GM12875 (cell line): ENCODE results near the gene ZNF326.

Experiments
- H3K4me3 ChIP-seq: one replicate; pipeline ENCODE4 v1.5.1; 2011; ENCODE audit warnings: low read depth, low read length, control low read depth
- TF ChIP-seq, protein P1 (sequence below): IDR thresholded peaks from 2 replicates; pipeline ENCODE4 v1.5.1; 2011; ENCODE audit warnings: low read depth, mild to moderate bottlenecking, control low read depth, inconsistent platforms, low read length, moderate library complexity, borderline replicate concordance; ENCODE audit not compliant: insufficient read depth

ZNF326 gene

DNA sequence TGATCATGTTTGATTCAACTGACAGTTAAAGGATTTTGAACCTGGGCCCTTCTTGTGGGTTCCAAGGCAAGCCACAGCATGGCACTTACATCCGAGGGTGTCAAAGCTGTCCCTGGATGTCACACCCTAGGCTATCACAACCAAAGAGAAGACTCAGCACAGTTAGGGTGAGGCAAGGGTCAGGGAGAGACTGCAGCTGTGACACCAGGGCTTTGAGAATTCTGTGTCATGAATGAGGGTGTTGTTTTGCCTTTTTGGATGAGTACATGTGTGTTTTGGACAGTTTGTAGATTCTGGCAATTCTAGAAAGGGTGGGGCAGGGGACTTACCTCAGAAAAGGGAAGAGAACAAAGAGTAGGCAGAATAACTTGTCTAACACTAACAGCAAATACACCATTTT is 37.8 kb upstream of the ZNF326 start:
- TF ChIP-seq, protein P1, sequence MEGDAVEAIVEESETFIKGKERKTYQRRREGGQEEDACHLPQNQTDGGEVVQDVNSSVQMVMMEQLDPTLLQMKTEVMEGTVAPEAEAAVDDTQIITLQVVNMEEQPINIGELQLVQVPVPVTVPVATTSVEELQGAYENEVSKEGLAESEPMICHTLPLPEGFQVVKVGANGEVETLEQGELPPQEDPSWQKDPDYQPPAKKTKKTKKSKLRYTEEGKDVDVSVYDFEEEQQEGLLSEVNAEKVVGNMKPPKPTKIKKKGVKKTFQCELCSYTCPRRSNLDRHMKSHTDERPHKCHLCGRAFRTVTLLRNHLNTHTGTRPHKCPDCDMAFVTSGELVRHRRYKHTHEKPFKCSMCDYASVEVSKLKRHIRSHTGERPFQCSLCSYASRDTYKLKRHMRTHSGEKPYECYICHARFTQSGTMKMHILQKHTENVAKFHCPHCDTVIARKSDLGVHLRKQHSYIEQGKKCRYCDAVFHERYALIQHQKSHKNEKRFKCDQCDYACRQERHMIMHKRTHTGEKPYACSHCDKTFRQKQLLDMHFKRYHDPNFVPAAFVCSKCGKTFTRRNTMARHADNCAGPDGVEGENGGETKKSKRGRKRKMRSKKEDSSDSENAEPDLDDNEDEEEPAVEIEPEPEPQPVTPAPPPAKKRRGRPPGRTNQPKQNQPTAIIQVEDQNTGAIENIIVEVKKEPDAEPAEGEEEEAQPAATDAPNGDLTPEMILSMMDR = no peak
- no peak overlapping the region for H3K4me3 ChIP-seq

DNA sequence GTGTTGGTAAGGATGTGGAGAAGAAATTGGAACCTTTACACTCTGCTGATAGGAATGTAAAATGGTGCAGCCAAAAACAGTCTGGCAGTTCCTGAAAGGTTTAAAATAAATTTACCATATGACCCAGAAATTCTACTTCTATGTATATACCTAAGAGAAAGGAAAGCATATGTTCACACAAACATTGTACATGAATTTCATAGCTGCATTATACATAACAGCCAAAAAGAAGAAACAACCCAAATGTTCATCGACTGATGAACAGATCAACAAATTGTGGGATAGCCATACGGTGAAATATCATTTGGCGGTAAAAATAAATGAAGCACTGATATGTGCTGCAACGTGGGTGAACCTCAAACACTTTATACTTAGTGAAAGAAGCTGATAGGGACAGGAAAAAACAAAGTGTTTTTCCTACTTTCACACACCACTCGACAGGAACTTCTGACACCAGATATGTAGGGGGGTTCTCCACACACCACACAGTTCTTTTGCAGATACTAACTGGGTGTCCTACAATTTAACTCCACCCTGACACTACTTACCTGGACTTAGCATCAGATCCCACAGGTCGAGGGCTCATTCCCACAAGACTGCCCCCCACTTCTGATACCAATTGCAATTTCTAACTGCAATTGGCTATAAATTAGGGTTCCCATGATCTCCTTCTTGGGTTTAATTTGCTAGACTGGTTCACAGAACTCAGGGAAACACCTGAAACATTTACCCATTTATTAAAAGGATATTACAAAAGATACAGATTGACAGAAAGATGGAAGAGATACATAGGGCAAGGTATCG is 35.9 kb upstream of the ZNF326 start:
- no peak overlapping the region for H3K4me3 ChIP-seq
- TF ChIP-seq, protein P1 = no peak

DNA sequence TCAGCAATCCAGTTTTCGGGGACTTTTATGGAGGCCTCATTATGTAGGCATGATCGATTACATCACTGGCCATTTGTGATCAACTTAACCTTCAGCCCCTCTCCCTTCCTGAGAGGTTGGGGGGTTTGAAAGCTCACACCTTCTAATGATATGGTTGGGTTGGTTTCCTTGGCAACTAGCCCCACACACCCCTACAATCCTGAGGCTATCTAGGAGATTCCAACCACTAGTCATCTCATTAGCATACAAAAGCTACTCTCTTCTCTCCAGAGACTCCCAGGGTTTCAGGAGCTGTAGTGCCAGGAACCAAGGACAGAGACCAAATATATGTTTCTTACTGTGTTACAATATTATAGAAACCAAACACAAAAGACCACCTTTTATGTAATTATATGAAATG is 35.2 kb upstream of the ZNF326 start:
- H3K4me3 ChIP-seq = no peak overlapping the region
- TF ChIP-seq, protein P1 = no peak

DNA sequence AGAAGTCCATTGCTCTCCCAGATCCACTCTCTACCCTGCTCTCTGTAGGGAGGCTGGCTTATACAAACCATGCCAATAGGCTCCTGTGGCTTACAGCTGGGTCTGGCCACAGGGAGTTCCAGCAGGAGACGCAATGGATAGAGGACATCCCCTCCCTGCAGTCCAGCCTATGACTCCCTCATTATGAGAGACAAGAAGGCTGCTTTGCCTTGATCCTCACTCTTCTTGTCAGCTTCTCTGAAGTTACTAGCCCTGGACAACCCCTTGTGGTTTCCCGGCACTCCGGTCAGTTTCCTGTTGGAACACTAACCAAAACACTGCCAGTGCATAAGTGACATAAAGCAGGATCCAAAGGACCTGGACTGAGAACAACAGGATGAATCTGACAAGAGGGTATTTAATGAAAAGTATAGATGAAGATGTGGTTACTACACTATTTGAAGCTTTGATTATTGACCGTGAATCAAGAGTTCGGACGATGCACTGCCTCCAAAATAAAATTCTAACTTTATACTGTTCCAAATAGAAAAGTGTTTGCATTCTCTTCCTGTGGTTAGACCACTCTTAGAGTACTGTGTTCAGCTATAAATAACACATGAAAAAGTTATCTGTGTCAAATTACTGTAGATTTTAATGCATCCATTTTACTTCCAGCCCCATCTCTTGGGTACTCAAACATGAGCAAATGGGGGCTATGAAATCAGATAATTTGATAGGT is 32.7 kb upstream of the ZNF326 start:
- no peak overlapping the region for H3K4me3 ChIP-seq
- TF ChIP-seq, protein P1 = no peak

DNA sequence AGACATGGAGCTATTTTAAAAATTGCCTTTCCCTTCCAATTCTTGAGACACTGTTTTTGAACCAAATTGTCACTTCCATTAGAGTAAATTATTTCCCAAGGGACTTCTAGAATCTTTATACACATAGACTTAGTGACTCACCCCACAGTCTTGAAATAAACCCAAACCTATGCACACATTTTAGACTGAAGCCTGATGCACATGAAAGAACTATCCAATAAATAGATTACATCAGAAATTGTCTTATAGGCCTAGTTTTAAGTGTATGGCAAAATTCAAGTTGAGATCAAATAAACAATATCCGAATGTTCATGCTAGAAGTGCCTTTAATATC is 32.2 kb upstream of the ZNF326 start:
- TF ChIP-seq, protein P1 = no peak
- H3K4me3 ChIP-seq = no peak overlapping the region

DNA sequence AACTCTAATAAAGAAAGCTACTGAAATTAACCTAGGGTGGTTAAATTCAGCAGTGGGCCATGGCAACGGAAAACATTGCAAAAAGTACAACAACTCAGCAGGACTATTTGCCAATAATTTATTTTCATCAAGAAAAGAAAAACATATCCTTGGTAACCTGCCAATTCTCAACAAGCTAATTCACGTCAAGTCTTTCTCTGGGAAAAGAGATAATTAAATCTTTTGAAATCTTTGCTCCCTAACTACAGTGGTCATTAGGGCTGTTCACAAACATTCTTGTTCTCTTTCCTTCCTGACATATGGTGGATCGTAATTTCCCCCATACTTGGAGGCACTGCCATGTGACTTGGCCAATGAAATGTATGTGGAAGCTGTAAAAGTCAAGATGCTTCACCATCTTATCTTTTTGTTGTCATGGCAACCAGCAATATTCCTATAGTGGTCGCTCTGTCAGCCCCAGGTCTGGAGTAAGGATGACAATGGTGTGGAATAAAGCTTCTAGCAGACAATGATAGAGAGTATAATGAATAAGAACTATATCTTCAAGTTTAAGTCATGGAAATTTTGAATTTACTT is 29.6 kb upstream of the ZNF326 start:
- no peak overlapping the region for H3K4me3 ChIP-seq
- TF ChIP-seq, protein P1 = no peak
